ENCODE data around the gene VWA1.
A peak's percentile ranks its signal among the peaks of the same experiment; 100 is the strongest.
"Not testable (repeated sequence)": the region's sequence is repeated elsewhere in the genome, so short reads cannot be mapped to it uniquely, and the experiment has no call there.

The VWA1 gene

GRCh38 chr1:1403653-1404052, 31.8 kb upstream of the VWA1 start:
- DNase-seq (ENCODE audit: low read depth in 2 of 2), result no peak

- DNase-seq (ENCODE audit: low read depth in 2 of 2), result no peak
Measured at GRCh38 chr1:1406101-1406820, 29.2 kb upstream of the VWA1 start.

- DNase-seq (ENCODE audit: low read depth in 2 of 2), result peak; percentile 93
Measured at GRCh38 chr1:1406821-1407635, 28.5 kb upstream of the VWA1 start, which contains the start of gene MRPL20. TSS of gene MRPL20 (minus strand) at chr1:1407293. CDS start at chr1:1407217, 76 bp downstream.

- DNase-seq (ENCODE audit: low read depth in 2 of 2), result no peak
Measured at GRCh38 chr1:1407636-1408318, 27.7 kb upstream of the VWA1 start.

DNA sequence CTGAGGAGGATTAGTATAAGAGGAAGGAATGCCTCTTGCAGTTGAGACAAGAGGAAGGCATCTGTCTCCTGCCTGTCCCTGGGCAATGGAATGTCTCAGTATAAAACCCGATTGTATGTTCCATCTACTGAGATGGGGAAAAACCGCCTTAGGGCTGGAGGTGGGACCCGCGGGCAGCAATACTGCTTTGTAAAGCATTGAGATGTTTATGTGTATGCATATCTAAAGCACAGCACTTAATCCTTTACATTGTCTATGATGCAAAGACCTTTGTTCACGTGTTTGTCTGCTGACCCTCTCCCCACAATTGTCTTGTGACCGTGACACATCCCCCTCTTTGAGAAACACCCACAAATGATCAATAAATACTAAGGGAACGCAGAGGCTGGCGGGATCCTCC, 25.3 kb upstream of the VWA1 start:
- DNase-seq (ENCODE audit: low read depth in 2 of 2), result not testable (repeated sequence)

DNA sequence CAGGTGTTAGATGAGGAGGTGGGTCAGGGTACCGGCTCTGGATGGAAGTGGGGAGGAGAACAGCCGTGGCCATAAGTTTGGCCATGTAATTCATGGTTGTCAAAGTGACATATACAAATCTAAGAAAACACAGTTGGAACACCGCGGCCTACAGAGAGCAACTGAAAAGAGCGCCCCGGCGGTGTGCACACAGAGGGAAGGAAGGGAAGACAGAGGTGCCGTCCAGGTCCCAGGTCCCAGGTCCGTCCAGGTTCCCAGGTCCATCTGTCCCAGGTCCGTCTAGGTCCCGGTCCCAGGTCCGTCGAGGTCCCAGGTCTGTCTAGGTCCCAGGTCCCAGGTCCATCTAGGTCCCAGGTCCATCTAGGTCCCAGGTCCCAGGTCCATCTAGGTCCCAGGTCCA, 23.9 kb upstream of the VWA1 start:
- no peak for DNase-seq (ENCODE audit: low read depth in 2 of 2)

DNA sequence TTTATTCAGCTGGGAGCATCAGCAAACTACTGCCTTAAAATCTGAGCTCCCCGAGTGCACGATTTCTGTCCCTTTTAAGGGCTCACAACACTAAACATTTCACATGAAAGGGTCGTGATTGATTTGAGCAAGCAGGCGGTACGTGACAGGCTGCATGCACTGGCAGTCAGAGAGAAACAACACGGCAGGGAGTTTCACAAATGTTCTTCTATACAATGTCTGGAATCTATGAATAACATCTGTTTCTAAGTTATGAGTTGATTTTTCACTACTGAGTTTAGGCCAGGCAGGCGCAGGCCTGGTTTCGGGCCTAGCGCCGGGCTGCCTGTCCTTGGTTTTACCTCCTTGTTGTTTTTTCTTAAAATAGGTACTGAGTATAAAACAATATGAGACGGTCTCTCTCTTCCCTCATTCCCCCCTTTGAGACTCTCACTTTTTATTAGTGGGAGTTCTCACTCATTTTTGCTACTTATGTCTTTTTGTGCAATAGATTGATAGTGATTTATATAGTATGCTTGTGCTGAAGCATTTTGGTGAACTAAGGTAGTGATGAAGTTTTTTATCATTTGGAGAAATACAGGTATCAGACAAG, 23.1 kb upstream of the VWA1 start:
- not testable (repeated sequence) for DNase-seq (ENCODE audit: low read depth in 2 of 2)

DNA sequence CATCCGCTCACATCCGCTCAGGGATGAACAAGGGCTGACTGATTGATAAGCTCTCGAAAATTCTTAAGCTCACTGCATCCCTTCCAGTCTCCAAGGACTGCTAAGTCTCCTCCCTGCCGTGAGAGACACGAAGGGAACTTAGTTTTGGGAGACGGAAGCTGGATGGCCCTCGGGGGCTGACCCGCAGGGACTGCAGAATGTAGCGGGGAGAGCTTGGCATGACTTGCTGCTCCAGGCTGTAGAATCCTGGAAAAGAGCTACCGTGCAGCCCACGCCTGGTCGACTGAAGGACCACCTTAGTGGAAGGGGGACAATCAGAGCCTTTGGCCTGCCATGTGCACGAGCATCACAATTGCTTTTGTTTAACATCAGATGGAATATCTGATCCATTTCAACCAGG, 19.7 kb upstream of the VWA1 start:
- DNase-seq (ENCODE audit: low read depth in 2 of 2), result no peak

DNA sequence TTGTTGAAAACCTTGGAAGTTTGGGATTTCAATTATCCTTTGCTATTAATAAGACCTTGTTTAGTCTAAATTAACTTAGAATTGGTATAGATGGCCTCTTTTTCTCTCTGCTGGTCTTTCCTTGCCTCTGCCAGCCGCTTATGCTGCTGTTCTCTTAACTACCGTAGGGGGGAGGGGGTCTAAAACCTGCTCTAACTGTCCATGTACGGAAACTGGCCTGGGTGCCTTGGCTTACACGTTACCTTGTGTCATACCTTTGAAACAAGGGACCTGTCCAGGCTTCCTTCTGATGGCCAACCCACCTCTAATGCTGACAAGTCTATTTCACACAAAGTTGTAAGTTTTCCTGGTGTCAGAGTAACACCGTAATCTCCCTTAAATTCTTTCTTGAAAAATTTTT, 18.1 kb upstream of the VWA1 start:
- not testable (repeated sequence) for DNase-seq (ENCODE audit: low read depth in 2 of 2)

GRCh38 chr1:1417825-1418463, 17.5 kb upstream of the VWA1 start:
- not testable (repeated sequence) for DNase-seq (ENCODE audit: low read depth in 2 of 2)

- no peak for DNase-seq (ENCODE audit: low read depth in 2 of 2)
Measured at GRCh38 chr1:1418464-1419362, 16.8 kb upstream of the VWA1 start.

DNA sequence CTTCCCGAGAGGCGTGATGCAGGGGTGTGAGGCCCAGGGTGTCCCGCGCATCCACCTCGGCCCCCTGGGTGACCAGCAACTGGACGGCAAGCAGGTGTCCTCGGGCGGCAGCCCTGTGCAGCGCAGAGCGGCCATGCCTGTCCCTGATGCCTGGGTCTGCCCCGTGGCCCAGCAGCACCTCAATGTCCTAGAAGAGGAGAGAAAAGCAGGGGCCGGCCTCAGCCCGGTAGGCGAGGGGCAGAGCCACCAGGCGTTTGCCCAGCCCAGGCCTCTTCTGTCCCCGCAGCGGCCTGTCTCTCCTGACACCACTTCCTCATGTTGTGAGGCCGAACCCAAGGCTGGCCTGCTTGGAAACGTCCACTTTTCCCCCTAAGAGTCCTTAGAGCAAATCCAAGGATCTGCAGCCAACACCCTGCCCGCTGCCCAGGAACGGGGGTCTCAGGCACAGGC, 16.1 kb upstream of the VWA1 start:
- DNase-seq (ENCODE audit: low read depth in 2 of 2), result no peak

GRCh38 chr1:1419813-1420653, 15.5 kb upstream of the VWA1 start:
- DNase-seq (ENCODE audit: low read depth in 2 of 2), result no peak

DNA sequence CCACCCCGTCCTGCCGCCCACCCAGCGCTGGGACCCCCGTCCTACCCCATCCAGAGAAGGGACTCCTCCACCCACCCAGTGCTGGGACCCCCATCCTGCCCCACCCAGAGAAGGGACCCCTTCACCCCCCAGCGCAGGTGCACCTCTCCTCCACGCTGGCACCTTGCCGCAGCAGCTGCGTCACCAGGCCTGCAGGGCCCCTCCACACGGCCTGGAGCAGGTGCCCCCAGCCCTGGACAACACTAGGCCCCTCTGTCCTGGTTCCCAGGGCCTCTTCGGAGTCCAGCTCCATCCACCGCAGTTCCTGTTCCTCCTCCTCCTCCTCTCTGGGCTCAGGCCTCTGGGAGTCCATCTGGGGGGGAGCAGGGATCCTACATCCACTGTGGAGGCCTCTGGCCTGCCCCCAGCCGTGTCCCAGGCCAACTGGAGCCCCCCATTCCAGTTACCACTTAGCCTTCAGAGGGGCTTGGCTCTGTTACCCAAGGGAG, 14.8 kb upstream of the VWA1 start:
- no peak for DNase-seq (ENCODE audit: low read depth in 2 of 2)

DNA sequence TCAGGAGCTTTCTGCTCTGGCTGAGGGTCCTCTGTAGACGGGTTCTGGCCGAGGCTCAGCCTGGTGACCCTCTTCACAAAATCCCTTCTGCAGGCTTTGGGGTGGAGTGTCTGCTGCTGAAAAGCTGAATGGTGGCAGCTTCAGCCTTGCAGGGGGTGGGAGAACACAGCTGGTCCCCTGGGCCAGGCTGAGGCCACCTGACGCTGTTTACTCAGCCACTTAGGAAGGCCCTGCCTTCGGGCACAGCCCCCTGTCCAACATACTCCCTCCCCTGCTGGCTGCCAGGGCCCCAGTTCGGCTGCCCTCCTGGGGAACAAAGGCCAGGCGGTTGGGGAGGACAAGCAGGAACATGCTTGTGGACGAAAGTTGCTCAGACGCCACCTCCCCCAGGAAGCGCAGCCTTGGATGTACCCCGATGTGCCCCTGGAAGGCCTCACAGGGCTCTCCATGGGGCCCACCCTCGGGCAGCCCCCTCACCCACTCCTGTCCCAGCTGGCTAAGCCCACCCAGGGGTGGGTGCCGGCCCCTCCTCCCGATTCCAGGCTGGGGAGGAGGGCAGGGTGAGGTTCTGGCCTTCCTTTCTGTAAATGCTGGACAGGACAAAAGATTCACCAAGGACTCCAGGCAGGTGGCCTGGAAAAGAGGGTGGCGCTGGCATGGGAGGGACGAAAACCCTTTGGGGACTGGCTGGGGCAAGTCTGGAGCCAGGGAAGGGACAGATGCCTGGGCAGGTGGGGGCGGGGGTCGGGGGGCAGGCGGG, 14.2 kb upstream of the VWA1 start, which contains the start of gene ANKRD65:
Gene ANKRD65, minus strand, starts transcription at position 130 of the 760 bp plus-strand sequence. CDS start 271 bp downstream, outside the sequence.
- DNase-seq (ENCODE audit: low read depth in 2 of 2), result no peak

GRCh38 chr1:1421907-1422464, 13.5 kb upstream of the VWA1 start:
- DNase-seq (ENCODE audit: low read depth in 2 of 2), result no peak

DNA sequence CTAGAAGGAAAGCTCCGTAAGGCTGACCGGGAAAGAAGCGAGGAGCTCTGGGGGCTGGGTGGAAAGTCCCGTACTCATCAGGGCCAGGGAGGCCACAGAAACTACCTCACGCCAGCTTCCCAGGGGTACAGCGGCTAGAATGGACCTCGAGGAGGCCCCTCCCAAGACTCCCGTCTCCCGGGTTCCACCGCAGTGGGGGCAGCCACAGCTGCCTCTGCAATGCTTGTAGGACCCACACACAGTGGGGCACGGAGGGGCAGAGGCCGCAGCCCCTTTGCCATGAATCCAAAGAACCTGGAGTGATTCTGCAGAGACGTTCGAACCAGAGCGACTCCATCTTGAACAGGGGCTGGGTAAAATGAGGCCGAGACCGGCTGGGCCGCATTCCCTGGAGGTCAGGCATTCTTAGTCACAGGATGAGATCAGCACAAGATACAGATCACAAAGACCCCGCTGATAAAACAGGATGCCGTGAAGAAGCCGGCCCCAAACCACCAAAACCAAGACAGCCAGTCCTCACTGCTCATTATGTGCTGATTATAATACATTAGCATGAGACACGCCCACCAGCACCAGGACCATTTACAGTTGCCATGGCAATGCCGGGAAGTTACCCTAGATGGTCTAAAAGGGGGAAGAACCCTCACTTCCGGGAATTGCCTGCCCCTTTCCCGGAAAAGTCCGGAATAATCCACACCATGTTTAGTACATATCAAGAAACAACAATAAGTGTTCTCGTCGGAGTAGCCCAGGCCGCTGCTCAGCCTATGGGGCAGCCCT, 12.8 kb upstream of the VWA1 start:
- DNase-seq (ENCODE audit: low read depth in 2 of 2), result no peak
